Skeletal muscle tissue (tissue), 4 donors: Measurements from ENCODE around the gene FOXI1. TPM values are rescaled to one million over a fixed set of nuclear protein-coding genes. Genes with fewer than 3 reads are reported as not detected.

Experiments used
- H3K27ac ChIP-seq: one replicate; pipeline ENCODE4 v1.7.0; 2013; ENCODE audit warnings: mild to moderate bottlenecking, low read depth, low read length, inconsistent platforms
- H3K27me3 ChIP-seq, 3 donors: one replicate each; pipeline ENCODE4 v1.7.0; 2013; ENCODE audit warnings: low read length in 3 of 3; ENCODE audit not compliant: control insufficient read depth in 3 of 3, insufficient read depth in 3 of 3
- H3K36me3 ChIP-seq, 3 donors: one replicate each; pipeline ENCODE4 v1.7.0; 2013; ENCODE audit warnings: low read length in 3 of 3; ENCODE audit not compliant: control insufficient read depth in 3 of 3, insufficient read depth in 3 of 3
- H3K4me1 ChIP-seq, 3 donors: one replicate each; pipeline ENCODE4 v1.7.0; 2013; ENCODE audit warnings: low read length in 3 of 3, mild to moderate bottlenecking in 3 of 3; ENCODE audit not compliant: control insufficient read depth in 3 of 3, insufficient read depth in 3 of 3
- H3K4me3 ChIP-seq, 3 donors: one replicate each; pipeline ENCODE4 v1.7.0; 2013; ENCODE audit warnings: low read length in 3 of 3
- H3K9ac ChIP-seq, 3 donors: one replicate each; pipeline ENCODE4 v1.7.0; 2013; ENCODE audit warnings: low read length in 3 of 3, mild to moderate bottlenecking in 3 of 3, moderate library complexity in 2 of 3, low read depth in 1 of 3
- H3K9me3 ChIP-seq, 3 donors: one replicate each; pipeline ENCODE4 v1.7.0; 2013; ENCODE audit warnings: low read length in 3 of 3; ENCODE audit not compliant: control insufficient read depth in 3 of 3
- total RNA-seq: library from RNA; depleted of rRNA; stranded (reverse); fragments of >200 nt; gene quantifications from one replicate; pipeline ENCODE4 v1.2.3, GENCODE V29; 2014
- donor health status: Osteomylitis.

The FOXI1 gene
- not detected for total RNA-seq

GRCh38 chr5:170105642-170106611 lies at the start of gene FOXI1:
FOXI1 (plus strand) TSS chr5:170105897; CDS start chr5:170105958, 61 bp downstream.
- Histone ChIP-seq H3K9ac (no peak within 1 kb of the TSS), H3K27ac (no peak within 1 kb of the TSS), H3K4me1 (no peaks in the 10 kb centered on the region), H3K27me3 (peaks cover 0 to 6% (median 0%) of the 10 kb centered on the region in 3 donors), H3K9me3 (no peaks in the 10 kb centered on the region), H3K4me3 (no peak within 1 kb of the TSS), H3K36me3 (no peaks in the 10 kb centered on the region)

GRCh38 chr5:170056561-170057267 lies 49.0 kb upstream of the FOXI1 start:
- Histone ChIP-seq H3K27me3 (peaks cover 0 to 3% (median 0%) of the 10 kb centered on the region in 3 donors), H3K4me1 (no peaks in the 10 kb centered on the region), H3K27ac (no peak overlapping the region), H3K36me3 (no peaks in the 10 kb centered on the region), H3K9me3 (peaks cover 0 to 2% (median 0%) of the 10 kb centered on the region in 3 donors), H3K4me3 (no peak overlapping the region), H3K9ac (no peak overlapping the region)

- no peaks in the 10 kb centered on the region for H3K36me3 ChIP-seq
- H3K4me1 ChIP-seq, result no peaks in the 10 kb centered on the region
- H3K4me3 ChIP-seq, result no peak overlapping the region
- peaks cover 0 to 3% (median 0%) of the 10 kb centered on the region in 3 donors for H3K27me3 ChIP-seq
- no peak overlapping the region for H3K27ac ChIP-seq
- H3K9me3 ChIP-seq, result peaks cover 0 to 2% (median 0%) of the 10 kb centered on the region in 3 donors
- H3K9ac ChIP-seq, result no peak overlapping the region
Observed at GRCh38 chr5:170057311-170057710, 48.4 kb upstream of the FOXI1 start.

DNA sequence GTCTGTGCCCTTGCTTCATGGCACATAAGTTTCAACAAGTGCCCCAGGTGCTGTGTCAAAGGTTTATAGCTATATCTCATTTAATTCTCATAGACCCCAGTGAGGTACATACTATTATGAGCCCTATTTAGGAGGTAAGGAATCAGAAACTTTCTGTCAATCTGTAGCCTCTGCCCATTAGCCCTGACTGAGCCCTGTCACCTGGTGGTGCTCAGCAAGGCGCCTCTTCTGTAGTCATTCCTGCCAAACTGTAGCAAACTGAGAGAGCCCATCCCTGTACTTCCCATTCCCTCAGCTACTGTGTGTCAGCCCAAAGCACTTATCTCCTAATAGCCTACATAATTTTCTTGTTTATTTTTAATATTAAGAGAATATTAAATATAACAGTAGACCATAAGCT lies 46.5 kb upstream of the FOXI1 start:
- Histone ChIP-seq H3K9me3 (peaks cover 0 to 2% (median 0%) of the 10 kb centered on the region in 3 donors), H3K27ac (no peak overlapping the region), H3K36me3 (no peaks in the 10 kb centered on the region)

DNA sequence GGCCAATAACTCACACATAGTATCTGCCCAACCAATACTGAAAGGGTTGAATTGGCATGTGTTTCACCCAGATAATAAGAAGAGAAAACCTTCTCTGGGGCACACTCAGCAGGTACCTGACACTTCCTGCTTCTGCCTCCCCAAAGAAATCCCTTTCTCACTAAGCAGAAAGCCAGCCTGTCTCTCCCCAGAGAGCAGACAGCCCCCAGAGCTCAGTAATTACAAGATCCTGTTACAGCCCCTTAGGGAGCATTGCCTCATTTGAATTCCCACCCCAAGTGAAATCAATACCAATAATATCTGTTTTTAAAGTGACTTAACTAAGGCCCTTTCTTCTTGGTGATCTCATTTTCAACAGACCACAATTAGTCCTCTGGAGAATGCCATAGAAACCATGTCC lies 38.5 kb upstream of the FOXI1 start:
- H3K4me3 ChIP-seq, result no peak overlapping the region
- no peak overlapping the region for H3K27ac ChIP-seq
- H3K9me3 ChIP-seq, result no peaks in the 10 kb centered on the region
- peaks cover 0 to 12% (median 0%) of the 10 kb centered on the region in 3 donors for H3K27me3 ChIP-seq
- H3K9ac ChIP-seq, result no peak overlapping the region
- no peaks in the 10 kb centered on the region for H3K4me1 ChIP-seq
- no peaks in the 10 kb centered on the region for H3K36me3 ChIP-seq

More for the DNA sequence above, 46.5 kb upstream of the FOXI1 start:
- H3K4me1 ChIP-seq, result no peaks in the 10 kb centered on the region
- peaks cover 0 to 3% (median 0%) of the 10 kb centered on the region in 3 donors for H3K27me3 ChIP-seq
- H3K4me3 ChIP-seq, result no peak overlapping the region
- H3K9ac ChIP-seq, result no peak overlapping the region

DNA sequence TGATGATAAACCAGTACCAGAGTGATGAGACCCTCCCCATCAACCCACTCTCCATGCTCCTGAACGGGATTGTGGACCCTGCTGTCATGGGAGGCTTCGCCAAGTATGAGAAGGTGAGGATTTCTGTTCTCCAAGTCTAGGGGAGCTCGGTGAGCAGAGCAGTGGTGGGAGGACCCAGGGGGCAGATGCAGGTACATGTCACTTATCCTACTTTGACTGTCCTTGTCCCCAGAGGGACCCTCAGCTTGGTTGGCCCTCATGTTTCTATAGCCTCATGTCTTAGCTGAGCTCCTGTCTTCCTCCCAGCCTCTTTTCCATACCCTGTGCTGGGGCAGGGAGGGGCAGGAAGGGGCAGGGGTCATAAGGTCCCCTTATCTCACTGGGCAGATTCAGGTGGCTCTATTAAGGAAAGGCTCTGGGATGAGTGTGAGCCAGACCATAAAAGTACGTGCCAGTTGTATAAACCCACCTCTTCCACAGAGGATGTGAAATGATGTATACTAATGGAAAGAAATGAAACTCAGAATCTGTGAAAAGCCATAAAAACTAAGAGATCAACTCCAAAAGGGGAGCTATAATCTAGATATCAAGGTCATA lies 38.0 kb upstream of the FOXI1 start:
- Histone ChIP-seq H3K4me3 (no peak overlapping the region), H3K27me3 (peaks cover 0 to 12% (median 0%) of the 10 kb centered on the region in 3 donors), H3K4me1 (no peaks in the 10 kb centered on the region), H3K36me3 (no peaks in the 10 kb centered on the region), H3K9ac (no peak overlapping the region), H3K9me3 (no peaks in the 10 kb centered on the region), H3K27ac (no peak overlapping the region)

DNA sequence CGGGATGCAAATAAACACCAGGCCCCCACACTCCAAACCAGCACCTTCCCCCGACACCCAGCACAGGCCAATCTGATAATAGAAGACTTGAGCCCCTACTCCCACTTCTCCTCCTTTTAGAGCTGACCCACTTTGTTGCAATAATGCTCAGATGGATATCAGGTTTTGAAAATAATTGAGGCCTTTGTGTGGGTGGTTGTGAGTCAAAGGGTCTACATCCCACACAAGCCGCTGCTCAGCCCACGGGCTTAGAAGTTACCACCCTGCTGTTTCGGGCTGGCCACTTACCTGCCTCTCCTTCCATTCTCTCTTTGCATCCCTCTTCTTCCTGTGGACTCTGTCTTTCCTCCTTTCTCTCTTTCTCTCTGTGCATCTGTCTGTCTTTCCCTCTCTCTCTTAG lies 36.2 kb upstream of the FOXI1 start:
- Histone ChIP-seq H3K9me3 (no peaks in the 10 kb centered on the region), H3K27ac (no peak overlapping the region), H3K4me3 (no peak overlapping the region), H3K9ac (no peak overlapping the region), H3K4me1 (no peaks in the 10 kb centered on the region), H3K36me3 (no peaks in the 10 kb centered on the region), H3K27me3 (peaks cover 0 to 12% (median 0%) of the 10 kb centered on the region in 3 donors)

DNA sequence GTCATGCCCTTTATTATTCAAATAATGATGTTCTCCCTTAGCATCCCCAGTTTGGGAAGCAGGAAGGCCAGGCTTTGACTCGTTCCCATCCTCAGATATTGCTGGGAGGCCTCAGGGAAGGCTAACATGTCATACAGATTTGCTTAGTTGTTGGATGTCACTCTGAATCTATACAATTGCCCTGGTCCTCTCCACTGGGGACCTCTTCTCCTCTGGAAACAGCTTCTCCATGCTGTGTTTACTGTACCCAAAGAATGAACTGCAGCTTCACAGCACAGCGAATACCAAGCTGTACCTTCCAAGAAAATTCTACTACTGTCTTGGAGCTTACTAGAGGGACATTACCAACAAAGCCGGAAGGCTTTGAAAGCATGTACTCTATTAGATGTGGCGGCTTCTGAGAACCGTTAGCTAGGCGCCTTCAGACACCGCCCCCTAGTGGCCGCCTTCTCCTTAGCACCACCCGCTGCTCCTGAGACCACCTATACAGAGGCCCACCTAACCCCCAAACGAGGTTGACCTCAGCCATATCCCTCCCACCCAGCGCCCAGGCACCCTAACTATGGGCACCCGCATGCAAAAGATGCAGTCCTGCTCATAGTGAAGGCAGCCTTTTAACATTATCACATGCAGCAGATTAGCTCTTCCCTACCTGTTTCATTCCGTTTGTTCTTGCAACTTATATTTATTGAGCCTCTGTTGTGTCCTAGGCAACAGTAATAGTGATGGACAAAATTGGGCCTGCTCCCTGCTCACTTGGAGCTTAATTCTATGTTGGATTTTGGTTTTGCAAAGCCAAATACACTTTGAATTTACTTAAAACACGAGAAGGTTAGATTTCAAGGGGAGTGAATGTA lies 34.9 kb upstream of the FOXI1 start:
- Histone ChIP-seq H3K27me3 (peaks cover 0 to 17% (median 0%) of the 10 kb centered on the region in 3 donors), H3K4me1 (no peaks in the 10 kb centered on the region), H3K36me3 (no peaks in the 10 kb centered on the region), H3K27ac (no peak overlapping the region), H3K9ac (no peak overlapping the region), H3K9me3 (no peaks in the 10 kb centered on the region), H3K4me3 (no peak overlapping the region)

GRCh38 chr5:170071748-170072147 lies 33.9 kb upstream of the FOXI1 start:
- no peaks in the 10 kb centered on the region for H3K4me1 ChIP-seq
- H3K27me3 ChIP-seq, result peaks cover 0 to 17% (median 0%) of the 10 kb centered on the region in 3 donors
- no peak overlapping the region for H3K27ac ChIP-seq
- no peaks in the 10 kb centered on the region for H3K36me3 ChIP-seq
- H3K4me3 ChIP-seq, result no peak overlapping the region
- no peaks in the 10 kb centered on the region for H3K9me3 ChIP-seq
- no peak overlapping the region for H3K9ac ChIP-seq
